ENCODE results near the gene CRMP1. TPM values are rescaled to one million over a fixed set of nuclear protein-coding genes. Genes with fewer than 3 reads are reported as not detected.
"Not testable (repeated sequence)": the region's sequence is repeated elsewhere in the genome, so short reads cannot be mapped to it uniquely, and the experiment has no call there.

Gene CRMP1
- total and polyA plus RNA-seq, 7 experiments from 2014 or later: 0.46 TPM; not detected in 6

DNA sequence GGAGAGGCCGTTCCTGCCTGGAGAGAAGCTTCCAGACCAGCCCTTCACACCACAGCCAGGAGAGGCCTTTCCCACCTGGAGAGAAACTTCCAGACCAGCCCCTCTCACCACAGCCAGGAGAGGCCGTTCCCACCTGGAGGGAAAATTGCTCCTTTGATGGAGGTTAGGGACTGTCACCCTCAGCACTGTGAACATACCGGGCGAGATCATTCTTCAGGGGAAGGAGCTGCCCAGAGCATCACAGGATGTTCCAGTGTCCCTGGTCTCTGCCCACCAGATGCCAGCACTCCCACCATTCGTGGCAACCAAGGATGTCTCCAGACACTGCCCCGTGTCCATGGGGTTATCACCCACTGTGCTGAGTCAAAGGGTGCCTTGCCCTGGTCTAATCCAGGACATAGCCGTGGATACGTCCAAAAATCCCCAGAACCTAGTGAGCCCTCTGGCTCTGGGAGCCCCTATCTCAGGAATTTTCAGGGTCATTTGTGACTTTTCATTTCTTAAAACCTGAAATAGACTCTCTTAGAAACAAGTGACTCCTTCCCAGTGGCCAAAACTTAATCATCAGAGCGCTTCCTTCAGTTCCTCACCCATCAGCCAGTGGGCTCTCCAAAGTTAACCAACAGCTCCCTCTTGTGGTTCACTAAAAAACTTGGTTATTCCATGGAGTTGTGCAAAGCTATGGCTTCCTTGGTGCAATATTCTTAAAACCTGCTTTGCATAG, 80.2 kb downstream of the CRMP1 start:
- Histone ChIP-seq H3K4me3 (ENCODE audit: low read length) (no peak overlapping the region), H3K9me3 (ENCODE audit: control insufficient read depth in 2 of 3, low read length in 3 of 3) (no peaks in the 10 kb centered on the region), H3K36me3 (ENCODE audit: control insufficient read depth in 2 of 3, insufficient read depth in 3 of 3, low read length in 3 of 3) (no peaks in the 10 kb centered on the region), H3K27me3 (ENCODE audit: control insufficient read depth in 2 of 2, insufficient read depth in 2 of 2, low read length in 2 of 2) (no peaks in the 10 kb centered on the region), H3K27ac (ENCODE audit: low read depth, low read length) (no peak overlapping the region), H3K4me1 (ENCODE audit: control insufficient read depth in 2 of 2, insufficient read depth in 2 of 2, low read length in 2 of 2) (no peaks in the 10 kb centered on the region)
- ChIA-PET CTCF (interaction anchor here (0.6 to 1.0 kb wide), 2 partner anchors 768 to 818 kb away, joined by 3 to 4 read pairs; no protein-coding TSS in a partner anchor), POLR2A (no interaction called here)
- peaks cover 0 to 11% (median 0%) of the 10 kb centered on the region in 5 donors for H3K27me3 Mint-ChIP-seq
- ATAC-seq (peak; percentile 51), DNase-seq (peak in 4 of 9 donors; percentile 13 to 32 (median 14))
- intact Hi-C loops (cut with micrococcal nuclease): loop anchor here in 1 of 2 donors (1.0 to 10.0 kb wide), 2 partner anchors 817 to 1328 kb away; no protein-coding TSS in a partner anchor
- H3K4me1 Mint-ChIP-seq: no peaks in the 10 kb centered on the region
- peaks cover 0 to 4% (median 0%) of the 10 kb centered on the region in 11 donors for H3K9me3 Mint-ChIP-seq
- no peaks in the 10 kb centered on the region for H3K36me3 Mint-ChIP-seq
- no peak overlapping the region for H3K27ac Mint-ChIP-seq
- H3K4me3 Mint-ChIP-seq: no peak overlapping the region

DNA sequence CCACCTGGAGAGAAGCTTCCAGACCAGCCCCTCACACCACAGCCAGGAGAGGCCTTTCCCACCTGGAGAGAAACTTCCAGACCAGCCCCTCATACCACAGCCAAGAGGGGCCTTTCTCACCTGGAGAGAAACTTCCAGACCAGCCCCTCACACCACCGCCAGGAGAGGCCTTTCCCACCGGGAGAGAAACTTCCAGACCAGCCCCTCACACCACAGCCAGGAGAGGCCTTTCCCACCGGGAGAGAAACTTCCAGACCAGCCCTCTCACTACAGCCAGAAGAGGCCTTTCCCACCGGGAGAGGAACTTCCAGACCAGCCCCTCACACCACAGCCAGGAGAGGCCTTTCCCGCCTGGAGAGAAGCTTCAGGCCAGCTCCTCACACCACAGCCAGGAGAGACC, 80.8 kb downstream of the CRMP1 start:
- DNase-seq; H3K9me3 ChIP-seq (ENCODE audit: control insufficient read depth in 2 of 3, low read length in 3 of 3); ATAC-seq; H3K4me1 Mint-ChIP-seq; H3K9me3 Mint-ChIP-seq; H3K4me1 ChIP-seq (ENCODE audit: control insufficient read depth in 2 of 2, insufficient read depth in 2 of 2, low read length in 2 of 2); H3K27ac ChIP-seq (ENCODE audit: low read depth, low read length); H3K4me3 ChIP-seq (ENCODE audit: low read length); H3K36me3 Mint-ChIP-seq; H3K27ac Mint-ChIP-seq; CTCF ChIA-PET; H3K27me3 ChIP-seq (ENCODE audit: control insufficient read depth in 2 of 2, insufficient read depth in 2 of 2, low read length in 2 of 2); H3K36me3 ChIP-seq (ENCODE audit: control insufficient read depth in 2 of 3, insufficient read depth in 3 of 3, low read length in 3 of 3); H3K4me3 Mint-ChIP-seq; POLR2A ChIA-PET: not testable (repeated sequence)
- H3K27me3 Mint-ChIP-seq: peaks cover 0 to 11% (median 0%) of the 10 kb centered on the region in 5 donors
- intact Hi-C loops (cut with micrococcal nuclease): loop anchor here in 1 of 2 donors (10.0 kb wide), 1 partner anchor 1327 kb away; no protein-coding TSS in a partner anchor

DNA sequence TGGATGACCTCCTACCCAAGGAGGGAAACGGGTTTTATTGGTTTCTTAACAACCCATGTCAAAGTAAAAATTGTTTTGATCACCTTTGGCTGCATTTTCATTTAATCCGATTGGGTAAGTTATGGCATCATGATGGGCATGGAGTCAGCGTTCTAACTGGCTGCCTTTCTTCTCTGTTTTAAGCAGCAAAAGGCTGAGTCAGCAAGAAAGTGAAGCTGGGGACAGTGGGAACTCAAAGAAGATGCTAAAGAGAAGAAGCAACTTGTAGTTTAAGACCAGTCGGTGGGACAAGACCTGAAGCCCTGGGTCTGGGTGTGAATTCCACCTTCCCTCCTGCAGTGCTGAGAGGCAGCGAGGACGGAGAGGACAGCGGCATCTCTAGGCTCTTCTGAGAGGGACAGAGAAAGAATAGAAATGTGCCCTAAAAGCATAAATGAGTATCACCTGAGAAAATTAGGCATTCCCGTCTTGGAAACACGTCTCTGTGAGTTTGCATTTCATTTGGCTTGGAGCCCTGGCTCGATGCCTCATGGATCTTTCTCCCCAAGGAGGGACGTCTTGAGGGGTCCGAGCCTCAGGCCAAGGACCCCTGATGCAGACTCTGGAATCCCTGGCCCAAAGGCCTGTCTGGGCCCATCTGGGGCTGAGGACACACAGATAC, 82.0 kb downstream of the CRMP1 start:
- Histone ChIP-seq H3K27me3 (ENCODE audit: control insufficient read depth in 2 of 2, insufficient read depth in 2 of 2, low read length in 2 of 2) (no peaks in the 10 kb centered on the region), H3K27ac (ENCODE audit: low read depth, low read length) (no peak overlapping the region), H3K9me3 (ENCODE audit: control insufficient read depth in 2 of 3, low read length in 3 of 3) (no peaks in the 10 kb centered on the region), H3K36me3 (ENCODE audit: control insufficient read depth in 2 of 3, insufficient read depth in 3 of 3, low read length in 3 of 3) (no peaks in the 10 kb centered on the region), H3K4me3 (ENCODE audit: low read length) (no peak overlapping the region), H3K4me1 (ENCODE audit: control insufficient read depth in 2 of 2, insufficient read depth in 2 of 2, low read length in 2 of 2) (no peaks in the 10 kb centered on the region)
- H3K9me3 Mint-ChIP-seq: peaks cover 0 to 1% (median 0%) of the 10 kb centered on the region in 11 donors
- H3K27me3 Mint-ChIP-seq: peaks cover 0 to 7% (median 0%) of the 10 kb centered on the region in 5 donors
- ChIA-PET CTCF (no interaction called here), POLR2A (no interaction called here)
- no peak for DNase-seq
- ATAC-seq: no peak
- no peaks in the 10 kb centered on the region for H3K36me3 Mint-ChIP-seq
- no peak overlapping the region for H3K27ac Mint-ChIP-seq
- no peaks in the 10 kb centered on the region for H3K4me1 Mint-ChIP-seq
- no peak overlapping the region for H3K4me3 Mint-ChIP-seq
- intact Hi-C loops (cut with micrococcal nuclease): loop anchor here in 1 of 2 donors (10.0 kb wide), 1 partner anchor 1326 kb away; no protein-coding TSS in a partner anchor

DNA sequence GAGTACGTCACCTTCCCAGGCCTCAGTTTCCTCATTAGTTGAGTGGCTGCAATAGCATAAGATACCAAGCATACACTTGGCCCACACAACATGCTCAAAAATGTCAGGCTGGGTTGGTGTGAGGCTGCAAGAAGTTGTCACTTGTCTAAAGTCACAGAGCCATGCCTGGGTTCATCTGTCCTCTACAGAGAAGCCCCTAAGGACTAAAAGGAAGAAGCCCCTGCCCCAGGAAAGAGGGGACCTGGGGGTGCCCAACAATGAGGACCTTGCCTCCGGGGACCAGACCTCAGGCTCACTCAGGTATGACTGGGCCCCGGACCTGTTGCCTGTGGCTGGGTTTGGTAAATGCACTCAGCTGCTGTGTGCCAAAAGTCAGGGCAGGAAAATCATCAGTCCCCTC, 82.7 kb downstream of the CRMP1 start:
- ATAC-seq: no peak
- POLR2A ChIA-PET: no interaction called here

DNA sequence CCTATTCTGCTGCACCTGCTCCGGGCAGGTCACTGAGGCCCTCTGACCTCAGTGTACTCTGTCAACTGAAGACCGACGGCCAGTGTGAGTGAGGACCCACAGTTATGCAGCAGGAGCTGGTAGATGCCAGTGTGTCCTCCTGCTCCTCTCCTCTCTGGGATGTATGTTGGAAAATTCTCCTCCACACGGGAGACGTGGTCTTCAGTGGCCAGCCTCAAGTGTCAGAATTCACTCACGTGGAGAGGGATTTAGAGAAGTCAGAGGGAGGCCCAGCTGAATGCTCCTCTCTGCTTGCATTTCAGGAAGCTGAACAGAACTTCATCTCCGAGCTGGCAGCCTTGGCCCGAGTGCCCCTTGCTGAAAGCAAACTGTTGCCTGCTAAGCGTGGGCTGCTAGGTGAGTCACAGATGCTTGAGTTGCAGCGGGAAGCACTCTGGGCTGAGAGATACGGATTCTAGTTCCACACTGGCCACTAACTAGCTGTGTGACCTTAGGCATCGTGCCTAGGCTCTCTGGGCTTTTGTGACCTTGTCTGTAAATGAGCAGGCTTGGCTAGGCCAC, 83.6 kb downstream of the CRMP1 start:
- no peak overlapping the region for H3K4me3 ChIP-seq (ENCODE audit: low read length)
- ATAC-seq: no peak
- peaks cover 0 to 1% (median 0%) of the 10 kb centered on the region in 11 donors for H3K9me3 Mint-ChIP-seq
- H3K27me3 Mint-ChIP-seq: peaks cover 0 to 6% (median 0%) of the 10 kb centered on the region in 5 donors
- no peak overlapping the region for H3K27ac Mint-ChIP-seq
- H3K4me1 Mint-ChIP-seq: no peaks in the 10 kb centered on the region
- ChIA-PET POLR2A (no interaction called here), CTCF (no interaction called here)
- H3K27me3 ChIP-seq (ENCODE audit: control insufficient read depth in 2 of 2, insufficient read depth in 2 of 2, low read length in 2 of 2): no peaks in the 10 kb centered on the region
- DNase-seq: no peak
- no peaks in the 10 kb centered on the region for H3K9me3 ChIP-seq (ENCODE audit: control insufficient read depth in 2 of 3, low read length in 3 of 3)
- no peaks in the 10 kb centered on the region for H3K36me3 Mint-ChIP-seq
- H3K27ac ChIP-seq (ENCODE audit: low read depth, low read length): no peak overlapping the region
- intact Hi-C loops (cut with micrococcal nuclease): no loop called here
- no peaks in the 10 kb centered on the region for H3K4me1 ChIP-seq (ENCODE audit: control insufficient read depth in 2 of 2, insufficient read depth in 2 of 2, low read length in 2 of 2)
- no peak overlapping the region for H3K4me3 Mint-ChIP-seq
- H3K36me3 ChIP-seq (ENCODE audit: control insufficient read depth in 2 of 3, insufficient read depth in 3 of 3, low read length in 3 of 3): no peaks in the 10 kb centered on the region

More for the DNA sequence above, 82.7 kb downstream of the CRMP1 start:
- H3K36me3 ChIP-seq (ENCODE audit: control insufficient read depth in 2 of 3, insufficient read depth in 3 of 3, low read length in 3 of 3): no peaks in the 10 kb centered on the region
- H3K4me1 ChIP-seq (ENCODE audit: control insufficient read depth in 2 of 2, insufficient read depth in 2 of 2, low read length in 2 of 2): no peaks in the 10 kb centered on the region
- Mint-ChIP-seq H3K9me3 (peaks cover 0 to 1% (median 0%) of the 10 kb centered on the region in 11 donors), H3K36me3 (no peaks in the 10 kb centered on the region), H3K4me1 (no peaks in the 10 kb centered on the region), H3K27ac (no peak overlapping the region), H3K27me3 (peaks cover 0 to 6% (median 0%) of the 10 kb centered on the region in 5 donors), H3K4me3 (no peak overlapping the region)
- no peak for DNase-seq
- no peaks in the 10 kb centered on the region for H3K9me3 ChIP-seq (ENCODE audit: control insufficient read depth in 2 of 3, low read length in 3 of 3)
- CTCF ChIA-PET: no interaction called here
- no peak overlapping the region for H3K4me3 ChIP-seq (ENCODE audit: low read length)
- intact Hi-C loops (cut with micrococcal nuclease): loop anchor here in 1 of 2 donors (10.0 kb wide), 1 partner anchor 1325 kb away; no protein-coding TSS in a partner anchor
- no peaks in the 10 kb centered on the region for H3K27me3 ChIP-seq (ENCODE audit: control insufficient read depth in 2 of 2, insufficient read depth in 2 of 2, low read length in 2 of 2)
- no peak overlapping the region for H3K27ac ChIP-seq (ENCODE audit: low read depth, low read length)

DNA sequence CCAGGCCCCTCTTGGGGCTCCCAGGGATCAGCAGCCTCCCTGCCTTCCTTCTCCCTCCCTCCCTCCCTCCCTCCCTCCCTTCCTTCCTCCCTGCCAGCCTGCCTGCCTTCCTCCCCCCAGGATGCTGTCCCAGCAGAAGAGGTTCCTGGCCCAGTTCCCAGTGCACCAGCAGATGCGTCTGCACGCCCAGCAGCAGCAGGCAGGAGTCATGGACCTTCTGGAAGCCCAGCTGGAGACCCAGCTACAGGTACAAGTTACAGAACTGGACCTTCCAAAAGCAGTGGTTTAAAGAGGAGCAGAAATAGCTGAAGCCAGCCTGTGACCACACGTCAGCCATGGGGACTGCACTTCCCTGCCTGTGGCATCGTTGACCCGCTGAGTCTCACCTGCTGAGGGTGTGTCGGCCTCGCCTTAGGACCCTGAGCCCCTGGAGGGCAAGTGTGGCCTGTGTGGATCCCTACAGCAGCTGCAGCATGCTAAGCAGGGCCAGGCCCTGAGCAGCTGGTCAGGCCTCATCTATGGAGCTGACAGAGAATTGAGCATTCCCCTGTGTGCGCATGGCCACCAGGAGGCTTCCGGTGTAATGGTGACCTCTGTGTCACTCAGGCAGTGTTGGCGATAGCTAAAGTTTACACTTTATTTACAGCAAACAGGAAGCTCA, 84.7 kb downstream of the CRMP1 start:
- ATAC-seq (no peak), DNase-seq (no peak)
- no peaks in the 10 kb centered on the region for H3K4me1 Mint-ChIP-seq
- H3K4me3 Mint-ChIP-seq: no peak overlapping the region
- no peaks in the 10 kb centered on the region for H3K27me3 ChIP-seq (ENCODE audit: control insufficient read depth in 2 of 2, insufficient read depth in 2 of 2, low read length in 2 of 2)
- ChIA-PET POLR2A (no interaction called here), CTCF (no interaction called here)
- H3K27me3 Mint-ChIP-seq: peaks cover 0 to 4% (median 0%) of the 10 kb centered on the region in 5 donors
- H3K4me1 ChIP-seq (ENCODE audit: control insufficient read depth in 2 of 2, insufficient read depth in 2 of 2, low read length in 2 of 2): no peaks in the 10 kb centered on the region
- H3K9me3 ChIP-seq (ENCODE audit: control insufficient read depth in 2 of 3, low read length in 3 of 3): no peaks in the 10 kb centered on the region
- H3K4me3 ChIP-seq (ENCODE audit: low read length): no peak overlapping the region
- no peak overlapping the region for H3K27ac ChIP-seq (ENCODE audit: low read depth, low read length)
- intact Hi-C loops (cut with micrococcal nuclease): no loop called here
- peaks cover 0 to 1% (median 0%) of the 10 kb centered on the region in 11 donors for H3K9me3 Mint-ChIP-seq
- H3K36me3 ChIP-seq (ENCODE audit: control insufficient read depth in 2 of 3, insufficient read depth in 3 of 3, low read length in 3 of 3): no peaks in the 10 kb centered on the region
- H3K36me3 Mint-ChIP-seq: no peaks in the 10 kb centered on the region
- no peak overlapping the region for H3K27ac Mint-ChIP-seq
